Psoas muscle (tissue), 8 donors: ENCODE measurements around the gene C1QTNF8. TPM values are rescaled to one million over a fixed set of nuclear protein-coding genes. Genes with fewer than 3 reads are reported as not detected.

Source experiments
- ATAC-seq, 4 donors: fragments of 200-7000 bp; cut with Tn5 transposase; one replicate each; pipeline ENCODE4 v1.9.1; 2020; ENCODE audit warnings: moderate library complexity in 3 of 4, mild to moderate bottlenecking in 2 of 4
- DNase-seq, 2 donors: peaks; one replicate each; pipeline ENCODE4 v3.0.0-alpha.2; 2020
- H3K27ac ChIP-seq: fragments of 200-600 bp; one replicate; pipeline ENCODE4 v1.8.0; 2022
- H3K27me3 ChIP-seq, 3 donors: fragments of 200-600 bp in 1 of 3; one replicate each; pipeline versions ENCODE4 v1.6.1 to v1.8.0; 2013 to 2022; ENCODE audit warnings: low read length in 2 of 3, mild to moderate bottlenecking in 2 of 3, moderate library complexity in 1 of 3; ENCODE audit not compliant: insufficient read depth in 3 of 3
- H3K36me3 ChIP-seq, 2 donors: fragments of 200-600 bp in 1 of 2; one replicate each; pipeline versions ENCODE4 v1.6.1 to v1.8.0; 2013 to 2022; ENCODE audit warnings: low read depth in 1 of 2, mild to moderate bottlenecking in 1 of 2, moderate library complexity in 1 of 2; ENCODE audit not compliant: insufficient read depth in 1 of 2
- H3K4me1 ChIP-seq: fragments of 200-600 bp; one replicate; pipeline ENCODE4 v1.8.0; 2022
- H3K4me3 ChIP-seq: fragments of 200-600 bp; one replicate; pipeline ENCODE4 v1.8.0; 2022; ENCODE audit warnings: mild to moderate bottlenecking
- H3K9me3 ChIP-seq: fragments of 200-600 bp; one replicate; pipeline ENCODE4 v1.8.0; 2022
- WGBS, 3 donors: extraction: QIAGEN DNeasy Blood & Tissue Kit; methylation state at CpG; one replicate each; pipeline versions ENCODE4 v1.1.6 to v1.1.7; 2013; 5-methylcytosine and 5-hydroxymethylcytosine counted together
- intact Hi-C, 2 donors: fragments of 100-400 bp; cut with DNase I; formaldehyde crosslinking; loops; one replicate each; pipeline versions ENCODE4 v1.11.0 to v1.14.2; 2022
- polyA plus RNA-seq, 3 donors: library from polyadenylated mRNA; stranded (reverse); fragments of 200-250 nt; gene quantifications; one replicate each; pipeline ENCODE4 v1.2.3, GENCODE V29; 2013
- total RNA-seq, 4 donors: library from RNA; stranded (reverse); fragmentation: NEBNext Ultra II Directional in 2 of 4; extraction: Animal tissue kit (Norgen Biotek cat#: 25700) in 2 of 4; gene quantifications; one replicate each; pipeline versions ENCODE4 v1.2.1 to v1.2.4, GENCODE V29; 2021 to 2023
- TF ChIP-seq, protein P1 (sequence below): fragments of 200-600 bp; IDR thresholded peaks from one replicate; pipeline ENCODE4 v1.8.0; 2022; ENCODE audit warnings: antibody characterized with exemption
- donor health status: healthy with polysubstance abuse.
- donor health status: DM: no; HTN: no; CAD: no; lungs with moderate emphysema.
- donor health status: Bipolar disorder and iron deficiency.
- donor health status: healthy.
- donor health status: DM: yes; HTN: yes; CAD: no.
- donor health status: DM: no; HTN: no; CAD: no.
- donor health status: DM: no; HTN: no; CAD: no.
- donor health status: DM: yes; HTN: yes; CAD: no.

C1QTNF8 gene
- total and polyA plus RNA-seq, 7 donors = not detected

DNA sequence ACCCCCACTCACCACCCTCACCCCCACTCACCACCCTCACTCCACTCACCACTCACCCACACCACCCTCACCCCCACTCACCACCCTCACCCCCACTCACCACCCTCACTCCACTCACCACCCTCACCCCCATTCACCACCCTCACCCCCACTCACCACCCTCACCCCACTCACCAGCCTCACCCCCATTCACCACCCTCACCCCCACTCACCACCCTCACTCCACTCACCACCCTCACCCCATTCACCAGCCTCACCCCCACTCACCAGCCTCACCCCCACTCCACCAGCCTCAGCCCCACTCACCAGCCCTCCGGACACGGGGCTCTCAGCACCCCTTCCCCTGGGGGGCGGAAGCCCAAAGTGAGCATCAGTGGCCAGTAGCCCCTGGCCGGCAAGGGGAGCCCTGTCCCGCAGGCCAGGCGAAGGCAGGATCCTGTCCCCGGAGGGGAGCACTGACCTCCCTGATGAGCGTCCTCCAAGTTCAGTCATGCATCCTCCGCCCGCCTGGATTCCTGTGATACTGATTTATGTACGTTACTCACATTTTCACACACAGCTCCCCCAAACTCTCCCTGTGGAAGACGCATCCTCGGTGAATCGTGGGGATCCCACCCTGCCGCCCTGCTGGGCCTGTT, 18.0 kb upstream of the C1QTNF8 start:
- H3K4me3 ChIP-seq = no peak overlapping the region
- intact Hi-C loops = no loop called here
- 58 to 68% (median 65%) methylated on average over 15 of the region's 15 CpGs for WGBS, 3 donors
- H3K27me3 ChIP-seq = peaks cover 0 to 83% (median 16%) of the 10 kb centered on the region in 3 donors
- no peaks in the 10 kb centered on the region for H3K36me3 ChIP-seq
- no peaks in the 10 kb centered on the region for H3K9me3 ChIP-seq
- no peak for ATAC-seq
- no peaks in the 10 kb centered on the region for H3K4me1 ChIP-seq
- TF ChIP-seq, protein P1, sequence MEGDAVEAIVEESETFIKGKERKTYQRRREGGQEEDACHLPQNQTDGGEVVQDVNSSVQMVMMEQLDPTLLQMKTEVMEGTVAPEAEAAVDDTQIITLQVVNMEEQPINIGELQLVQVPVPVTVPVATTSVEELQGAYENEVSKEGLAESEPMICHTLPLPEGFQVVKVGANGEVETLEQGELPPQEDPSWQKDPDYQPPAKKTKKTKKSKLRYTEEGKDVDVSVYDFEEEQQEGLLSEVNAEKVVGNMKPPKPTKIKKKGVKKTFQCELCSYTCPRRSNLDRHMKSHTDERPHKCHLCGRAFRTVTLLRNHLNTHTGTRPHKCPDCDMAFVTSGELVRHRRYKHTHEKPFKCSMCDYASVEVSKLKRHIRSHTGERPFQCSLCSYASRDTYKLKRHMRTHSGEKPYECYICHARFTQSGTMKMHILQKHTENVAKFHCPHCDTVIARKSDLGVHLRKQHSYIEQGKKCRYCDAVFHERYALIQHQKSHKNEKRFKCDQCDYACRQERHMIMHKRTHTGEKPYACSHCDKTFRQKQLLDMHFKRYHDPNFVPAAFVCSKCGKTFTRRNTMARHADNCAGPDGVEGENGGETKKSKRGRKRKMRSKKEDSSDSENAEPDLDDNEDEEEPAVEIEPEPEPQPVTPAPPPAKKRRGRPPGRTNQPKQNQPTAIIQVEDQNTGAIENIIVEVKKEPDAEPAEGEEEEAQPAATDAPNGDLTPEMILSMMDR = no peak
- no peak overlapping the region for H3K27ac ChIP-seq
- no peak for DNase-seq

DNA sequence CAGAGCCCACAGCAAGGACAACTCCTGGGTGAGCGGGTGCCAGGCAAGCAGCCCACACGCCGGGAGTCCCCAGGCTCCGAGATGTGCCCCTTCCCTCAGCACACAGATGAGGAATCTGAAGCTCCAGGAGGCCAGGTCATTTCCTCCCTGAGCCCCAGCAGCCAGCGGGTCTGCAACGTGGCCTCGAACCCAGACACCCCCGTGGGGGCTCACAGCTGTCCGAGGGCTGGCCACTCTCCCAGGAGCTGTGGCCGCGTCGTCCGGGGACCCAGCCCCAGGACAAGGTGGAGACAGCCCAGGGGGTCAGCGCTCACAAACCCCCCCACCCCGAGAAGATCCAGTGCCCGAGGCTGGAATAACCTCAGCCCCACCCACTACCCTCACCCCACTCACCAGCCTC, 17.4 kb upstream of the C1QTNF8 start:
- Histone ChIP-seq H3K4me3 (no peak overlapping the region), H3K4me1 (no peaks in the 10 kb centered on the region), H3K27me3 (peaks cover 0 to 83% (median 14%) of the 10 kb centered on the region in 3 donors), H3K9me3 (no peaks in the 10 kb centered on the region), H3K27ac (no peak overlapping the region), H3K36me3 (no peaks in the 10 kb centered on the region)
- intact Hi-C loops = no loop called here
- TF ChIP-seq, protein P1 = no peak
- WGBS, 3 donors = 44 to 64% (median 47%) methylated on average over 9 to 16 of the region's 16 CpGs
- DNase-seq (no peak), ATAC-seq (no peak)

DNA sequence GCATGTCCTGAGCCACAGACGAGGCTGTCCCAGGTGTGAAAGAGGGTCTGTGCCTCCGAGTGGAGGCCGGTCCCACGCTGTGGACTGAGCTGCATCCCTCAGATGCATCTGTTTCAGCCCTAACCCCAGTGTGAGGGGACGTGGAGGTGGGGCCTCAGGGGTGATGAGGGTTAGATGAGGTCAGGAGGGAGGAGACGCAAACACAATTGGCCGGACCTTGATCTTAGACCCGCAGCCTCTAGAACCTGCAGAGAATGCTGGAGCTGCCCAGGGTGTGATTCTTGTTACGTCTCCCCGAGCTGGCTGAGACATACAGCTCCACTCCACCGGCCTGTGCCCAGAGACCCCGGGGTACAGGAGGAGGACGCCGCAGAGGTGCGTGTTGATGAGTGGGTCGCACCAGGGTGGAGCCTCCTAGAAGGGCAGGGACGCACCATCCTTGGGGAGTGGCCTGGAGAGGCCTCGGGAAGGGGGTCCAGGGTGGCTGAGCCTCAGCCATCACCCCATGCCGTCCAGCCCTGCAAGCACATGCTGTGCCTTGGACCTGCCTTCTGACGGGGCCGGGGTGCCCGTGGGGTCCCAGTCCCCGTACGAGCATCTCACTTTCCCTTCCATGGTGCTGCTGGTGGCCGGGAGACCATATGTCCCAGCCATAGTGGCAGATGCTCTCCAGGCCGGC, 16.6 kb upstream of the C1QTNF8 start:
- Histone ChIP-seq H3K27me3 (peaks cover 0 to 84% (median 16%) of the 10 kb centered on the region in 3 donors), H3K4me3 (no peak overlapping the region), H3K9me3 (no peaks in the 10 kb centered on the region), H3K4me1 (no peaks in the 10 kb centered on the region), H3K27ac (no peak overlapping the region), H3K36me3 (no peaks in the 10 kb centered on the region)
- ATAC-seq (no peak), DNase-seq (no peak)
- TF ChIP-seq, protein P1 = no peak
- intact Hi-C loops = no loop called here
- 56 to 60% (median 59%) methylated on average over 25 to 26 of the region's 26 CpGs for WGBS, 3 donors

DNA sequence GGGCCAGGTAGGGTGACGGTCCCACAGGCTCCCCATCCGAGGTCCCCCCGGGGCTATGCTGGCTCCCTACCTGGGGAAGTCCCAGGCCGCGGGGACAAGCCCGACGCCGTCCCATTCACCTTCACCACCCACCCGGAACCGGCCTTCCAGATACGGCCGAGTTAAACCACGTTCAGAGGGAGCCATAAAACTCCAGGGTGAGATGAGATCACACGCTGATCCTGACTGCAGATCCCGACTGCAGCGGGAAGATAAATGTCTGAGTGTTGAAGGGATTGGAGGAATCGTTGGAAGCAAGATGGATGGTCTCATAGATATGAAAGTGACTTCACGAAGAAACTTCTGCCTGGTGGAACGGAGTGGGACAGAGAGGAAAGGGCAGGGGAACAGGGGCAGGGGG, 13.6 kb upstream of the C1QTNF8 start:
- H3K4me1 ChIP-seq = no peaks in the 10 kb centered on the region
- ATAC-seq (no peak), DNase-seq (no peak)
- H3K4me3 ChIP-seq = no peak overlapping the region
- intact Hi-C loops = no loop called here
- H3K9me3 ChIP-seq = no peaks in the 10 kb centered on the region
- 46 to 53% (median 46%) methylated on average over 19 of the region's 19 CpGs for WGBS, 3 donors
- H3K27me3 ChIP-seq = peaks cover 0 to 85% (median 14%) of the 10 kb centered on the region in 3 donors
- no peak overlapping the region for H3K27ac ChIP-seq
- no peaks in the 10 kb centered on the region for H3K36me3 ChIP-seq
- TF ChIP-seq, protein P1 = no peak
